ENCODE results near the gene PTPRD. TPM values are rescaled to one million over a fixed set of nuclear protein-coding genes. Genes with fewer than 3 reads are reported as not detected.

PTPRD gene
- total RNA-seq (not detected in 2 replicates), polyA plus RNA-seq (not detected in 2 replicates), polyA minus RNA-seq (not detected in 2 replicates)
- 1.5 TPM for total RNA-seq (2013)

GRCh38 chr9:10612641-10613398, at the start of gene PTPRD:
Gene PTPRD (minus strand): TSS chr9:10613002.
- ChIA-PET CTCF (no interaction called here), POLR2A (no interaction called here)
- H3K4me1 ChIP-seq (ENCODE audit: control insufficient read depth in 2 of 2, insufficient read depth in 2 of 2, low read length in 2 of 2) = peaks cover 4 to 9% of the 10 kb centered on the region in 2 donors
- no peak within 1 kb of the TSS for H3K27ac ChIP-seq (ENCODE audit: low read length in 2 of 2)
- no peaks in the 10 kb centered on the region for H3K79me2 ChIP-seq (ENCODE audit: control insufficient read depth, insufficient read depth, low read length)
- H3K4me3 ChIP-seq (ENCODE audit: control extremely low read depth in 1 of 5, extremely low read depth in 1 of 5, insufficient read depth in 1 of 5, low read depth in 2 of 5, low read length in 4 of 5) = no peak within 1 kb of the TSS
- 2% methylated on average over 79 of the region's 87 CpGs for WGBS (ENCODE audit: insufficient coverage)
- no peak within 1 kb of the TSS for H3K9ac ChIP-seq (ENCODE audit: low read length)
- Mint-ChIP-seq H3K4me1 (peaks cover 7% of the 10 kb centered on the region), H3K27me3 (peaks cover 29% of the 10 kb centered on the region), H3K4me3 (peak within 1 kb of the TSS; percentile 64), H3K27ac (no peak within 1 kb of the TSS), H3K9me3 (ENCODE audit: insufficient read depth) (no peaks in the 10 kb centered on the region)
- peaks cover 0 to 3% (median 0%) of the 10 kb centered on the region in 3 donors for H3K9me3 ChIP-seq (ENCODE audit: control extremely low read depth in 1 of 3, control insufficient read depth in 2 of 3, insufficient read depth in 1 of 3, low read length in 2 of 3)
- peaks cover 0 to 21% (median 9%) of the 10 kb centered on the region in 4 experiments for H3K27me3 ChIP-seq (replicated peaks in 1 of 4; ENCODE audit: control extremely low read depth in 1 of 4, control insufficient read depth in 3 of 4, insufficient read depth in 4 of 4, low read length in 3 of 4)
- ATAC-seq (ENCODE audit: low read depth) = no peak
- no peaks in the 10 kb centered on the region for H3K36me3 ChIP-seq (replicated peaks in 1 of 2; ENCODE audit: control extremely low read depth in 1 of 2, control insufficient read depth in 1 of 2, extremely low read depth in 1 of 2, insufficient read depth in 2 of 2, low read length in 1 of 2)
- no peaks in the 10 kb centered on the region for H4K20me1 ChIP-seq (ENCODE audit: control insufficient read depth, insufficient read depth, low read length, poor library complexity, severe bottlenecking)
- peak within 1 kb of the TSS; percentile 52 for H3K4me2 ChIP-seq (replicated peaks; ENCODE audit: low read depth, low read length, poor library complexity, severe bottlenecking)
- no peak for TF ChIP-seq CTCF (IDR thresholded peaks at IDR 0.05)
- no peak for TF ChIP-seq EZH2 (IDR thresholded peaks at IDR 0.05; ENCODE audit: borderline replicate concordance, insufficient read depth, low read depth, low read length, poor library complexity, severe bottlenecking)
- DNase-seq = peak; percentile 7
- intact Hi-C loops (cut with micrococcal nuclease) = no loop called here
- peak within 1 kb of the TSS; percentile 60 for H2AFZ ChIP-seq (ENCODE audit: insufficient read depth, low read depth, low read length, poor library complexity, severe bottlenecking)

GRCh38 chr9:10661994-10662393, 49.2 kb upstream of the PTPRD start:
- ATAC-seq (ENCODE audit: low read depth) = no peak
- Histone ChIP-seq H3K4me3 (ENCODE audit: control extremely low read depth in 1 of 5, extremely low read depth in 1 of 5, insufficient read depth in 1 of 5, low read depth in 2 of 5, low read length in 4 of 5) (no peak overlapping the region), H3K4me2 (replicated peaks; ENCODE audit: low read depth, low read length, poor library complexity, severe bottlenecking) (no peak overlapping the region), H2AFZ (ENCODE audit: insufficient read depth, low read depth, low read length, poor library complexity, severe bottlenecking) (no peak overlapping the region), H3K27ac (ENCODE audit: low read length in 2 of 2) (no peak overlapping the region), H4K20me1 (ENCODE audit: control insufficient read depth, insufficient read depth, low read length, poor library complexity, severe bottlenecking) (no peaks in the 10 kb centered on the region), H3K4me1 (ENCODE audit: control insufficient read depth in 2 of 2, insufficient read depth in 2 of 2, low read length in 2 of 2) (no peaks in the 10 kb centered on the region), H3K79me2 (ENCODE audit: control insufficient read depth, insufficient read depth, low read length) (no peaks in the 10 kb centered on the region), H3K9ac (ENCODE audit: low read length) (no peak overlapping the region), H3K27me3 (replicated peaks in 1 of 4; ENCODE audit: control extremely low read depth in 1 of 4, control insufficient read depth in 3 of 4, insufficient read depth in 4 of 4, low read length in 3 of 4) (no peaks in the 10 kb centered on the region), H3K9me3 (ENCODE audit: control extremely low read depth in 1 of 3, control insufficient read depth in 2 of 3, insufficient read depth in 1 of 3, low read length in 2 of 3) (no peaks in the 10 kb centered on the region), H3K36me3 (replicated peaks in 1 of 2; ENCODE audit: control extremely low read depth in 1 of 2, control insufficient read depth in 1 of 2, extremely low read depth in 1 of 2, insufficient read depth in 2 of 2, low read length in 1 of 2) (no peaks in the 10 kb centered on the region)
- DNase-seq = no peak
- Mint-ChIP-seq H3K9me3 (ENCODE audit: insufficient read depth) (no peaks in the 10 kb centered on the region), H3K27me3 (no peaks in the 10 kb centered on the region), H3K4me3 (no peak overlapping the region), H3K27ac (no peak overlapping the region), H3K4me1 (no peaks in the 10 kb centered on the region)
- ChIA-PET CTCF (no interaction called here), POLR2A (no interaction called here)
- intact Hi-C loops (cut with micrococcal nuclease) = no loop called here
- TF ChIP-seq CTCF (IDR thresholded peaks at IDR 0.05) = no peak
- TF ChIP-seq EZH2 (IDR thresholded peaks at IDR 0.05; ENCODE audit: borderline replicate concordance, insufficient read depth, low read depth, low read length, poor library complexity, severe bottlenecking) = no peak
- WGBS (ENCODE audit: insufficient coverage) = 87% methylated on average over 2 of the region's 2 CpGs

Measured in B cell (primary cell).